Astrocyte (in vitro differentiated cells and primary cell): ENCODE measurements around the gene NES. TPM values are rescaled to one million over a fixed set of nuclear protein-coding genes. Genes with fewer than 3 reads are reported as not detected.

Source experiments
- DNase-seq: peaks from one replicate; pipeline ENCODE4 v3.0.0-alpha.2; 2010; ENCODE audit warnings: low read depth
- FAIRE-seq: peaks from 2 replicates; lab custom pipeline; 2011; peaks lifted over from hg19 to GRCh38; lab: Jason Lieb, UNC
- H2AFZ ChIP-seq: 2 replicates; pipeline ENCODE4 v1.6.0; 2012; ENCODE audit warnings: low read depth, low read length, inconsistent platforms
- H3K27ac ChIP-seq: 2 replicates; pipeline ENCODE4 v1.5.1; 2011; ENCODE audit warnings: low read depth, low read length, inconsistent platforms
- H3K27me3 ChIP-seq: 2 replicates; pipeline ENCODE4 v1.6.0; 2011; ENCODE audit warnings: low read length, inconsistent platforms; ENCODE audit not compliant: insufficient read depth
- H3K36me3 ChIP-seq: 2 replicates; pipeline ENCODE4 v1.5.1; 2011; ENCODE audit warnings: low read length, inconsistent platforms; ENCODE audit not compliant: insufficient read depth
- H3K4me1 ChIP-seq: 2 replicates; pipeline ENCODE4 v1.5.1; 2011; ENCODE audit warnings: low read length, inconsistent platforms; ENCODE audit not compliant: insufficient read depth
- H3K4me2 ChIP-seq: 2 replicates; pipeline ENCODE4 v1.6.0; 2012; ENCODE audit warnings: low read length, inconsistent platforms
- H3K4me3 ChIP-seq: 2 replicates; pipeline ENCODE4 v1.5.1; 2011; ENCODE audit warnings: low read depth, mild to moderate bottlenecking, low read length, inconsistent platforms; ENCODE audit not compliant: insufficient read depth
- H3K79me2 ChIP-seq: 2 replicates; pipeline ENCODE4 v1.6.0; 2012; ENCODE audit warnings: mild to moderate bottlenecking, low read length, inconsistent platforms; ENCODE audit not compliant: insufficient read depth
- H3K9ac ChIP-seq: 2 replicates; pipeline ENCODE4 v1.6.0; 2012; ENCODE audit warnings: mild to moderate bottlenecking, low read length, inconsistent platforms
- H3K9me3 ChIP-seq: 2 replicates; pipeline ENCODE4 v1.5.1; 2012; ENCODE audit warnings: low read depth, mild to moderate bottlenecking, low read length, inconsistent platforms; ENCODE audit not compliant: insufficient read depth
- H4K20me1 ChIP-seq: 2 replicates; pipeline ENCODE4 v1.6.0; 2012; ENCODE audit warnings: low read length, inconsistent platforms; ENCODE audit not compliant: insufficient read depth
- H3K27ac Mint-ChIP-seq: one replicate; pipeline ENCODE4 v1.8.0; 2021; ENCODE audit warnings: mild to moderate bottlenecking, mixed read lengths; ENCODE audit not compliant: unreplicated experiment
- H3K27me3 Mint-ChIP-seq: one replicate; pipeline ENCODE4 v1.8.0; 2021; ENCODE audit warnings: low read depth, mixed read lengths; ENCODE audit not compliant: unreplicated experiment
- H3K36me3 Mint-ChIP-seq: one replicate; pipeline ENCODE4 v1.8.0; 2021; ENCODE audit warnings: low read depth, mixed read lengths; ENCODE audit not compliant: unreplicated experiment
- H3K4me1 Mint-ChIP-seq: one replicate; pipeline ENCODE4 v1.8.0; 2021; ENCODE audit warnings: low read depth, mixed read lengths; ENCODE audit not compliant: unreplicated experiment
- H3K4me3 Mint-ChIP-seq: one replicate; pipeline ENCODE4 v1.8.0; 2021; ENCODE audit warnings: mild to moderate bottlenecking, moderate library complexity, mixed read lengths; ENCODE audit not compliant: unreplicated experiment
- H3K9me3 Mint-ChIP-seq: one replicate; pipeline ENCODE4 v1.8.0; 2021; ENCODE audit warnings: mild to moderate bottlenecking, mixed read lengths; ENCODE audit not compliant: unreplicated experiment
- EZH2 ChIP-seq: IDR thresholded peaks from 2 replicates; pipeline ENCODE4 v1.6.1; 2012; ENCODE audit warnings: mild to moderate bottlenecking, low read length, inconsistent platforms; ENCODE audit not compliant: insufficient read depth
- total RNA-seq: library from RNA; stranded (reverse); gene quantifications from 2 replicates; pipeline ENCODE4 v1.2.1, GENCODE V29; 2021
- TF ChIP-seq, protein P1 (sequence below): IDR thresholded peaks from 2 replicates; pipeline ENCODE4 v1.5.1; 2011; ENCODE audit warnings: low read depth, mild to moderate bottlenecking, inconsistent platforms, low read length, moderate library complexity; ENCODE audit not compliant: insufficient read depth

The NES gene
- total RNA-seq, 1 donor from 2014 or later = 310 TPM

GRCh38 chr1:156691665-156692440 is 14.6 kb upstream of the NES start:
- Histone ChIP-seq H4K20me1 (no peaks in the 10 kb centered on the region), H2AFZ (peak overlapping the region; percentile 58), H3K27ac (no peak overlapping the region), H3K4me2 (peak overlapping the region; percentile 55), H3K4me1 (peaks cover 29% of the 10 kb centered on the region), H3K9ac (no peak overlapping the region), H3K4me3 (no peak overlapping the region), H3K36me3 (no peaks in the 10 kb centered on the region), H3K79me2 (no peaks in the 10 kb centered on the region), H3K9me3 (no peaks in the 10 kb centered on the region), H3K27me3 (peaks cover 2% of the 10 kb centered on the region)
- DNase-seq (no peak), FAIRE-seq (no peak)
- Mint-ChIP-seq H3K27ac (peak overlapping the region; percentile 79), H3K36me3 (no peaks in the 10 kb centered on the region), H3K27me3 (no peaks in the 10 kb centered on the region), H3K4me3 (peak overlapping the region; percentile 77), H3K9me3 (no peaks in the 10 kb centered on the region), H3K4me1 (peaks cover 48% of the 10 kb centered on the region)
- TF ChIP-seq EZH2 = no peak
- TF ChIP-seq, protein P1, sequence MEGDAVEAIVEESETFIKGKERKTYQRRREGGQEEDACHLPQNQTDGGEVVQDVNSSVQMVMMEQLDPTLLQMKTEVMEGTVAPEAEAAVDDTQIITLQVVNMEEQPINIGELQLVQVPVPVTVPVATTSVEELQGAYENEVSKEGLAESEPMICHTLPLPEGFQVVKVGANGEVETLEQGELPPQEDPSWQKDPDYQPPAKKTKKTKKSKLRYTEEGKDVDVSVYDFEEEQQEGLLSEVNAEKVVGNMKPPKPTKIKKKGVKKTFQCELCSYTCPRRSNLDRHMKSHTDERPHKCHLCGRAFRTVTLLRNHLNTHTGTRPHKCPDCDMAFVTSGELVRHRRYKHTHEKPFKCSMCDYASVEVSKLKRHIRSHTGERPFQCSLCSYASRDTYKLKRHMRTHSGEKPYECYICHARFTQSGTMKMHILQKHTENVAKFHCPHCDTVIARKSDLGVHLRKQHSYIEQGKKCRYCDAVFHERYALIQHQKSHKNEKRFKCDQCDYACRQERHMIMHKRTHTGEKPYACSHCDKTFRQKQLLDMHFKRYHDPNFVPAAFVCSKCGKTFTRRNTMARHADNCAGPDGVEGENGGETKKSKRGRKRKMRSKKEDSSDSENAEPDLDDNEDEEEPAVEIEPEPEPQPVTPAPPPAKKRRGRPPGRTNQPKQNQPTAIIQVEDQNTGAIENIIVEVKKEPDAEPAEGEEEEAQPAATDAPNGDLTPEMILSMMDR = no peak

- H2AFZ ChIP-seq = no peak overlapping the region
- H3K27ac ChIP-seq = no peak overlapping the region
- no peaks in the 10 kb centered on the region for H3K9me3 ChIP-seq
- no peak overlapping the region for H3K9ac ChIP-seq
- Mint-ChIP-seq H3K4me1 (peaks cover 48% of the 10 kb centered on the region), H3K9me3 (no peaks in the 10 kb centered on the region), H3K4me3 (no peak overlapping the region), H3K27ac (peak overlapping the region; percentile 79), H3K27me3 (no peaks in the 10 kb centered on the region), H3K36me3 (no peaks in the 10 kb centered on the region)
- DNase-seq = no peak
- H3K4me3 ChIP-seq = no peak overlapping the region
- FAIRE-seq = no peak
- H3K27me3 ChIP-seq = no peaks in the 10 kb centered on the region
- H3K36me3 ChIP-seq = no peaks in the 10 kb centered on the region
- peaks cover 29% of the 10 kb centered on the region for H3K4me1 ChIP-seq
- no peaks in the 10 kb centered on the region for H3K79me2 ChIP-seq
- TF ChIP-seq EZH2 = no peak
- TF ChIP-seq, protein P1 = no peak
- no peaks in the 10 kb centered on the region for H4K20me1 ChIP-seq
- H3K4me2 ChIP-seq = peak overlapping the region; percentile 55
Measured at GRCh38 chr1:156691191-156691590, 14.0 kb upstream of the NES start.

- Histone ChIP-seq H3K36me3 (no peaks in the 10 kb centered on the region), H2AFZ (no peak overlapping the region), H3K4me1 (peaks cover 29% of the 10 kb centered on the region), H3K9me3 (no peaks in the 10 kb centered on the region), H3K27ac (no peak overlapping the region), H3K4me3 (no peak overlapping the region), H4K20me1 (no peaks in the 10 kb centered on the region), H3K27me3 (no peaks in the 10 kb centered on the region), H3K4me2 (peak overlapping the region; percentile 90), H3K9ac (no peak overlapping the region), H3K79me2 (no peaks in the 10 kb centered on the region)
- TF ChIP-seq, protein P1 = no peak
- TF ChIP-seq EZH2 = no peak
- DNase-seq (no peak), FAIRE-seq (no peak)
- no peaks in the 10 kb centered on the region for H3K27me3 Mint-ChIP-seq
- H3K4me1 Mint-ChIP-seq = peaks cover 48% of the 10 kb centered on the region
- peak overlapping the region; percentile 77 for H3K27ac Mint-ChIP-seq
- no peaks in the 10 kb centered on the region for H3K9me3 Mint-ChIP-seq
- H3K4me3 Mint-ChIP-seq = peak overlapping the region; percentile 84
- no peaks in the 10 kb centered on the region for H3K36me3 Mint-ChIP-seq
Measured at GRCh38 chr1:156690675-156691036, 13.4 kb upstream of the NES start.
